SK-MEL-5 (cell line): Measurements from ENCODE around the gene UBAP2L. TPM values are rescaled to one million over a fixed set of nuclear protein-coding genes. Genes with fewer than 3 reads are reported as not detected.
"Not testable (repeated sequence)": the region's sequence is repeated elsewhere in the genome, so short reads cannot be mapped to it uniquely, and the experiment has no call there.

Source experiments
- DNase-seq: peaks from one replicate; pipeline ENCODE4 v3.0.0-alpha.2; 2016; ENCODE audit warnings: low read depth, low spot score
- in situ Hi-C: cut with HindIII; loops from 2 replicates; pipeline ENCODE4 v1.10.0; 2016; ENCODE audit warnings: low sequenced_read_pairs, high pct_unique_total_duplicates, low pct_unique_long_range_greater_than_20kb
- total RNA-seq: library from RNA; depleted of rRNA; stranded (reverse); fragments of >200 nt; shearing (Covaris generic); gene quantifications from 2 replicates; pipeline ENCODE4 v1.2.3, GENCODE V29; 2014

UBAP2L gene
- total RNA-seq, 1 experiment from 2014 or later, result 161 TPM

DNA sequence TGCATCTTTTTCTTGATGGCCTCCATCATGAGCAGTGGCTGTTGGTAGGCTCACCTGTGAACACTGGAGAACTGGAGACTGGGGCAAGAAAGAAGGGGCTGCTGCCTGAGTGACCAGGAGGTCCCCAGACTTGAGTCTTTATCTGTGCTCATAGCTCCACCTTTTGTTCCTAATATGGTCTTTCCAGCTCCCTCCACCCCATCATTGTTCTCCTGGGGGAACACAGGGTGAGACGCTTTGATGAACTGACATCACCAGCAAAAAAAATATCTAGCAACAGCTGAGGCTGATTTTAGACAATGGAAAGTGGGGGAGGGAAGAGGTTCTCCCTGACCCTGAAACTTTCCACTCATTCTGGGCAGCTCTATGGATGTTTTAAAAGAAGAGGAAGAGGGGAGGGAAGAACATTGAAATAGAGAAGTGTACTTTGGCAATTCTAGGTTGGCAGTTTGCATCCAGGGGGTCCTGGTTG is 28.7 kb upstream of the UBAP2L start, which contains the start of gene TPM3:
TSS of gene TPM3 (minus strand) at position 111 of the 472 bp plus-strand sequence. CDS start at position 29, 82 bp downstream.
- DNase-seq, result no peak
- in situ Hi-C loops, result no loop called here

- DNase-seq, result no peak
- in situ Hi-C loops, result no loop called here
These were observed 28.3 kb upstream of the UBAP2L start for GRCh38 chr1:154192476-154192875.

DNA sequence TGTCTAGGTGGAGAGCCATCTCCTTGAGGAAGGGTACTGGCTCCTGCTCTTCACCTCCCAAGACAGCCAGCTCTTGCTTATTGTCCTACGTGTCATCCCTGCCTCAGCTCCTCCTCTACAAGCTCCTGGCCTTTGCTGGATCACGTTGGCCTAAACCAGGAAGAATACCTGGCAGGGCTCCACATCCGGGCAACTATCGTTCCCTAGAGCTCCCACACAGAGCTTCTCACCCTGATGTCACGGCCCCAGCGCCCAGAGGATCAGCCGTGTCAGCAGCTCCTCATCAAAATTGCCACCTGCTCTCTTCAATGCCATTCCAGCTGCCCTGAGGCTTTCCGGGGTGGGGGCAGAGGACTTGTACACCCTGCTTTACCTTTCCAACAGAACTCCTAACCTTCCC is 26.9 kb upstream of the UBAP2L start:
- in situ Hi-C loops, result no loop called here
- DNase-seq, result peak; percentile 56

GRCh38 chr1:154198756-154199562 is 21.8 kb upstream of the UBAP2L start:
- peak; percentile 90 for DNase-seq
- in situ Hi-C loops, result no loop called here

DNA sequence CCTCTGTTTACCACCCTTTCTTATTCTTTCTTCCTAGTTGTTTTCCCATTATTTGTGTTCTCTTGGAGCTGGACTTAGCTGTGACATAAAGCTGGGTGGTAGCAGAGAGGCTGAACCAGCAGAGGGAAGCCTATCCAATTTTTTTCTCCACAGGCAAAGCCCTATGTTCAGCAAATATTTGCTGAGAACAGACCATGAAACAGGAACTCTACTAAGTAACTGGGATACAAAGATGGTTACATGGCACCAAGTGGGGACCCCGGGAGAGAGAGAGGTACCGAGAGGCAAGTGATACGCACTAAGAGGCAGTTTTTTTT is 21.2 kb upstream of the UBAP2L start:
- in situ Hi-C loops, result no loop called here
- peak; percentile 67 for DNase-seq

DNA sequence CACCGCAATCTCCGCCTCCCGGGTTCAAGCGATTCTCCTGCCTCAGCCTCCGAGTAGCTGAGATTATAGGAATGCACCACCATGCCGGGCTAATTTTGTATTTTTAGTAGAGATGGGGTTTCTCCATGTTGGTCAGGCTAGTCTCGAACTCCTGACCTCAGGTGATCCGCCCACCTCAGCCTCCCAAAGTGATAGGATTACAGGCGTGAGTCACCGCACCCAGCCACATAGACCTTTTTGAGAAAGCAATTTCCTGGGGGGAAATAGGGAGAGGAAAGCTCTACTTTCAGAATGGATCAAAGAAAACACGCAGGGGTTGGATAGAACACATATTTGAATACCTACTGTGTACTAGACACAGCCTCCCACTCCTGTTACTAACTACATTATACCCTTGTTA is 15.0 kb upstream of the UBAP2L start:
- DNase-seq, in situ Hi-C loops: not testable (repeated sequence)

DNA sequence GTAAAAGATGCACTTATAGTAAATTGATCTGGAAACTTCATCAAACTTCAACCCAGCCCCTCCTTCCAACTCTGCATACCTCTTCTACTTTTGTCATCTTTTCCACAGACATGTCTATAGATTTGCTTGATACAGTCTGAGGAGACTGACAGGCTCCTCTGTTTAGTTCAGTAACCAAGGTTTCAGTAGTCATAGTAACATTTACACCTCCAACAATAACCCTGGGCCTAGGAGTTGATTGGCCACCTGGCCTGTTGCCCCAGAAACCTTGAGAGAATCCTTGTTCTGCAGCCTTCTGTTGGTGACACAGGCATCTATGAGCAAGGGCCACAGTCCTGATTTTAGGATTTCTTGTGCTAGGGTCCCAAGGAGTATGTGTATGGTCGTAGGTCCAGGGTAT is 14.6 kb upstream of the UBAP2L start, which contains the start of gene CFAP141:
TSS of gene CFAP141 (minus strand) at position 138 of the 400 bp plus-strand sequence. CDS start at position 112, 26 bp downstream.
- in situ Hi-C loops, result no loop called here
- peak; percentile 34 for DNase-seq

GRCh38 chr1:154207262-154207661 is 13.5 kb upstream of the UBAP2L start:
- no peak for DNase-seq
- in situ Hi-C loops, result no loop called here

DNA sequence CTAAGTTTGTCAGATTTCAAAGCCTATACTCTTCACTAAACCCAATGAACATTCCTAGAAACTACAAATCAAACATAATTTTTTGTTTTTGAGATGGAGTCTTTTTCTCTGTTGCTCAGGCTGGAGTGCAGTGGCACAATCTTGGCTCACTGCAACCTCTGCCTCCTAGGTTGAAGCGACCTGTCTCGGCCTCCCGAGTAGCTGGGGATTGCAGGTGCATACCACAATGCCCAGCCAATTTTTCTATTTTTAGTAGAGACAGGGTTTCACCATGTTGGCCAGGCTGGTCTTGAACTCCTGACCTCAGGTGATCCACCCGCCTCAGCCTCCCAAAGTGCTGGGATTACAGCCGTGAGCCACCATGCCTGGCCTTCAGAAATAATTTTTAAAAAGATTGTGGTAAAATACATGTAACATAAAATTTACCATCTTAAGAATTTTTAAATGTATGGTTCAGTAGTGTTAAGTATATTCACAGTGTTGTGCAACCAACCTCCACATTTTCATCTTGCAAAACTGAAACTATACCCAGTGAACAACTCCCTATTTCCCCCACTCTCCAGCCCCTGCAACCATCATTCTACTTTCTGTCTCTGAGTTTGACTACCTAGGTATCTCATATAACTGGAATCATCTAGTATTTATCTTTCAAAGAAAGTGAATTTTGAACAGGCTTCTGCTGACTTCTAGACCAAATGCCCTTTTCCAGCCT is 11.9 kb upstream of the UBAP2L start:
- in situ Hi-C loops, result no loop called here
- no peak for DNase-seq

GRCh38 chr1:154212083-154212482 is 8.7 kb upstream of the UBAP2L start:
- DNase-seq, result no peak

GRCh38 chr1:154213274-154213673 is 7.5 kb upstream of the UBAP2L start:
- in situ Hi-C loops, result no loop called here
- DNase-seq, result no peak

More at GRCh38 chr1:154212083-154212482, 8.7 kb upstream of the UBAP2L start:
- in situ Hi-C loops, result no loop called here

- no peak for DNase-seq
- in situ Hi-C loops, result no loop called here
These were observed 2.2 kb upstream of the UBAP2L start for GRCh38 chr1:154218545-154218944.

DNA sequence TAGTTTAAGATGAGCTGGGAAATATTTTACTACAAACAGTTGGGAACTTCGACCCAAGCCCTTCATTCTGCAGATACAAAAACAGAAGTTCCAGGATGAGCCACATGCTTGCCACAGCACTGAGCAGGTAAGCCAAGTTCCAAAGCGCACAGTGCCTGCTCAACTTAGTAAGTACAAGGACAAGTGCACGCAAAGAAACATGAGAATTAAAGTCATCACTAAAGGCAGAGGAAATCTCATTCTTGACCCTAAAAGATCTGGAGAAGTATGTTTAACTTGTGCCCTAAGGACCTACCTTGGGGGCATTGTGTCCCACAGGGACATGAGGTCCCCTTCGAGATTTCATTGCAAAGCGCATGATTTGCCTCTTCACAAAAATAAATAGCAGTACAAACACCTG is 1.2 kb upstream of the UBAP2L start:
- DNase-seq, result peak; percentile 37
- in situ Hi-C loops, result no loop called here

- in situ Hi-C loops, result no loop called here
- no peak for DNase-seq
These were observed 169 bp downstream of the UBAP2L start for GRCh38 chr1:154220970-154221277.

- in situ Hi-C loops, result no loop called here
- peak; percentile 63 for DNase-seq
These were observed 685 bp downstream of the UBAP2L start for GRCh38 chr1:154221278-154222001.

DNA sequence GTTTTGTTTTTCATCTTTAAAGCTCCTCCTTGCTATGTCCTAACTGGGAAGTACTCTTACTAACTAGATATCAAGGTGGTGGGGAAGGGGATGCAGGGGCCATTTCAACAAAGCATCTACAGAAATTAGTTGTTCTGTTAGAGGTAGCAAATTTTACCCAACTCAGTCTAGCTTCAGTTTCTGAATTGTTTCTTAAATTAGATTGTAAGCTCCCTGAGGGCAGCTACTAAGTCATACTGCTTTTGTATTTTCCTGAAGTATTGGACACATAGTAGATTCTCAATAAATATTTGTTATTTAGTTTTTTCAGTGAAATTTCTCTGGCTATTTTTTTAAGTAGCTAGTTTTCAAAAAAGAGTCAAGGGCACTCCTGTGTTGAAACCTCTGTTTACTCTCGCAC is 1.8 kb downstream of the UBAP2L start:
- DNase-seq, result no peak
- in situ Hi-C loops, result no loop called here

- in situ Hi-C loops, result no loop called here
- DNase-seq, result no peak
These were observed 2.2 kb downstream of the UBAP2L start for GRCh38 chr1:154222918-154223317.

DNA sequence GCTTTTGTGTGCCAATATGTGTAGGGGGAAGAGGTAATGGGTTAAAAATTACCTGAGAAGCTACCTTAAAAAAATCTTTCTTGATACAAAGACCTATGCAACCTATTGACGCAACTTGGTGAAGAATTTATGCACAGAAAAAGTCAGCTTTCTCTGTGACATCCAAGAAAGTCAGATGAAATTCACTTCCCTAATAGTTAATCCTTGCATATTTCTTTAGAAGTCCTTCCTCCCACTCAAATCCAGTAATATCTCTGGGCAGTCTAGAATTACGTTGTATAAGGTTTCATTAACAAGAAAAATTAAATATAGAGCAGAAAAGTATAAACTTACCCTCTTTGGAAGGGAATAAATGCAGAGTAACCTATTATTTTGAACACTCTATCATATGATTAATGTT is 2.9 kb downstream of the UBAP2L start:
- no peak for DNase-seq
- in situ Hi-C loops, result no loop called here
